GM12878 (cell line): Measurements from ENCODE around the gene IL20RA. TPM values are rescaled to one million over a fixed set of nuclear protein-coding genes. Genes with fewer than 3 reads are reported as not detected.

Source experiments
- ATAC-seq: fragments of 200-7000 bp; cut with Tn5 transposase; 3 replicates; pipeline ENCODE4 v1.9.1; 2020; ENCODE audit warnings: mild to moderate bottlenecking, moderate library complexity
- BruUV-seq: library from RNA; stranded (reverse); fragments of 400-500 nt; replicated peaks from 2 replicates; lab custom pipeline; 2021; lab: Mats Ljungman, UMichigan
- CTCF ChIA-PET: fragments of 300-600 bp; sonication (Branson Sonifier 250); formaldehyde crosslinking; extraction: SDS; loops from one replicate; lab custom pipeline; 2021; ENCODE audit warnings: inconsistent platforms; lab: Yijun Ruan, JAX
- POLR2A ChIA-PET: fragments of 350-600 bp; formaldehyde crosslinking; extraction: SDS; loops from one replicate; lab custom pipeline; 2021; ENCODE audit warnings: inconsistent platforms; lab: Charles Lee
- RAD21 ChIA-PET: fragments of 300-600 bp; sonication (Branson Sonifier 250); formaldehyde crosslinking; loops from one replicate; lab custom pipeline; 2023; ENCODE audit warnings: antibody characterized with exemption; ENCODE audit not compliant: unreplicated experiment; lab: Charles Lee
- SMC1A ChIA-PET: fragments of 300-600 bp; sonication (Branson Sonifier 250); formaldehyde crosslinking; loops from one replicate; lab custom pipeline; 2023; ENCODE audit not compliant: unreplicated experiment, uncharacterized antibody; lab: Charles Lee
- DNase-seq: peaks from one replicate; pipeline ENCODE4 v3.0.0-alpha.2; 2011; ENCODE audit warnings: low read depth, low spot score
- FAIRE-seq: peaks from 3 replicates; lab custom pipeline; 2011; peaks lifted over from hg19 to GRCh38; lab: Jason Lieb, UNC
- H2AFZ ChIP-seq: 2 replicates; pipeline ENCODE4 v1.6.0; 2011; ENCODE audit warnings: low read depth, low read length, control low read depth; ENCODE audit not compliant: control insufficient read depth
- H3K27ac ChIP-seq: 2 replicates; pipeline ENCODE4 v1.5.1; 2011; ENCODE audit warnings: control low read depth; ENCODE audit not compliant: control insufficient read depth, insufficient read depth
- H3K27me3 ChIP-seq, 2 experiments: replicated peaks in 1 of 2; 2 replicates each; pipeline versions ENCODE4 v1.6.0 to v1.6.1; 2011; ENCODE audit warnings: low read length in 1 of 2; ENCODE audit not compliant: control insufficient read depth in 2 of 2, insufficient read depth in 2 of 2
- H3K36me3 ChIP-seq, 2 experiments: 2 replicates each; pipeline ENCODE4 v1.5.1; 2011; ENCODE audit warnings: low read length in 1 of 2; ENCODE audit not compliant: control insufficient read depth in 2 of 2, insufficient read depth in 2 of 2
- H3K4me1 ChIP-seq: 2 replicates; pipeline ENCODE4 v1.6.1; 2011; ENCODE audit warnings: mild to moderate bottlenecking, low read length, moderate library complexity, mixed read lengths; ENCODE audit not compliant: control insufficient read depth, insufficient read depth
- H3K4me2 ChIP-seq: 2 replicates; pipeline ENCODE4 v1.6.0; 2011; ENCODE audit warnings: control low read depth; ENCODE audit not compliant: control insufficient read depth, insufficient read depth
- H3K4me3 ChIP-seq: fragments of 200-600 bp; sonication (generic); 2 replicates; pipeline ENCODE4 v1.5.1; 2016
- H3K79me2 ChIP-seq: 2 replicates; pipeline ENCODE4 v1.6.0; 2011; ENCODE audit warnings: low read length; ENCODE audit not compliant: control insufficient read depth, insufficient read depth
- H3K9ac ChIP-seq: 2 replicates; pipeline ENCODE4 v1.8.0; 2011; ENCODE audit warnings: low read length, control low read depth, mixed read lengths; ENCODE audit not compliant: control insufficient read depth, insufficient read depth
- H3K9me3 ChIP-seq: replicated peaks from 3 replicates; pipeline ENCODE4 v1.5.1; 2011; ENCODE audit warnings: mild to moderate bottlenecking, low read length; ENCODE audit not compliant: control insufficient read depth, insufficient read depth
- H4K20me1 ChIP-seq: 2 replicates; pipeline ENCODE4 v1.6.0; 2011; ENCODE audit not compliant: control insufficient read depth, insufficient read depth
- BMI1 ChIP-seq: fragments of 450-650 bp; IDR thresholded peaks from 2 replicates; pipeline ENCODE4 v1.6.1; 2016; ENCODE audit warnings: mild to moderate bottlenecking, moderate library complexity, borderline replicate concordance
- CBFB ChIP-seq: IDR thresholded peaks from 2 replicates; pipeline ENCODE4 v1.6.1; 2016; ENCODE audit warnings: antibody characterized with exemption, low read depth
- CBX3 ChIP-seq: fragments of 200-600 bp; sonication (generic); IDR thresholded peaks from 2 replicates; pipeline ENCODE4 v1.6.1; 2016; ENCODE audit warnings: low read depth, borderline replicate concordance
- HDAC6 ChIP-seq: fragments of 200-600 bp; sonication (generic); IDR thresholded peaks from one replicate; pipeline ENCODE4 v1.8.0; 2017; ENCODE audit warnings: antibody characterized with exemption; ENCODE audit not compliant: unreplicated experiment
- RB1 ChIP-seq: fragments of 450-650 bp; formaldehyde crosslinking; IDR thresholded peaks from 2 replicates; pipeline ENCODE4 v1.6.1; 2017; ENCODE audit warnings: mild to moderate bottlenecking, borderline replicate concordance
- SMAD5 ChIP-seq: IDR thresholded peaks from 2 replicates; pipeline ENCODE4 v1.6.1; 2016; ENCODE audit warnings: antibody characterized with exemption, low read depth
- ZNF217 ChIP-seq: fragments of 450-650 bp; IDR thresholded peaks from 2 replicates; pipeline ENCODE4 v1.6.1; 2017; ENCODE audit warnings: antibody characterized with exemption, mild to moderate bottlenecking
- WGBS: methylation state at CpG from one replicate; pipeline ENCODE4 v1.1.6; 2016; ENCODE audit warnings: low lambda C conversion rate; ENCODE audit not compliant: insufficient replicate concordance, insufficient coverage; ENCODE audit errors: missing lambda C conversion rate; 5-methylcytosine and 5-hydroxymethylcytosine counted together
- in situ Hi-C: fragments of 300-500 bp; cut with MboI; formaldehyde crosslinking; loops from 9 replicates; pipeline ENCODE4 v1.14.3; 2018; ENCODE audit warnings: mixed read lengths
- intact Hi-C: fragments of 100-400 bp; cut with micrococcal nuclease; formaldehyde crosslinking; loops from one replicate; pipeline ENCODE4 v1.14.2; 2022; ENCODE audit not compliant: unreplicated experiment
- polyA plus RNA-seq, 11 experiments: library from polyadenylated mRNA; depleted of rRNA in 4 of 11; unstranded in 6 of 11; stranded (reverse) in 5 of 11; fragments of >200 nt; fragmentation: Nextera tagmentation in 4 of 11; fragmentation: Illumina TruSeq in 1 of 11; extraction: Ambion mirVana in 4 of 11; extraction: Trizol in 1 of 11; gene quantifications; 1 replicate in 1 of 11; 2 replicates in 10 of 11; pipeline versions ENCODE4 v1.2.1 to v1.2.3, GENCODE V29; 2011 to 2016; ENCODE audit warnings: inconsistent platforms in 2 of 11, missing spikeins in 2 of 11, low read depth in 1 of 11
- total RNA-seq, 4 experiments: library from RNA; depleted of rRNA in 3 of 4; stranded (reverse); fragments of >200 nt in 3 of 4; fragmentation: Illumina TruSeq in 1 of 4; extraction: Trizol in 1 of 4; gene quantifications; 2 replicates each; pipeline versions ENCODE4 v1.2.1 to v1.2.3, GENCODE V29; 2013 to 2021
- TF ChIP-seq, protein P1 (sequence below): fragments of 450-650 bp; IDR thresholded peaks from 2 replicates; pipeline ENCODE4 v1.6.1; 2018; ENCODE audit warnings: borderline replicate concordance, mild to moderate bottlenecking; ENCODE audit not compliant: partially characterized antibody

IL20RA gene
- total and polyA plus RNA-seq, 10 of the 15 experiments (the other 5 are each of a cell fraction or from before 2014, with no cell fraction given), result 0.02 to 0.16 (median 0.09) TPM; not detected in 3

DNA sequence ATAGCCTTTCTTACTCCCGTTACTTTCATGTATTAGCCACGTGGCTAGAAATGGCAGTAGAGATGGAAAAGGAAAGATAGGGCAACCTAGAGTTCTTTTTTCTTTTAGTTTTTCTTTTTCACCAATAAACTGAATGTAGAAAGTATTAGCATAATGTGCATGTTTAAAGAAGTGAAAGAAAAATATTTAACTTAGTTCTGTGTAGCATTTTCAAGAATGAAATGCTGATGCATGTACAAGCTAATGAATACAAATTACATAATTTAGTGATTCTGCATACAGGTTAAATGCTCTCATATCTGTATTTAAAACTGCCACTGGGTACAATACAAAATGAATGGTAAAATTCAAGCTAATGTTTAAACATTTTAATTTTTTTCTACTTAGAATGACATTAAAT lies 22.6 kb upstream of the IL20RA start:
- BruUV-seq, result no TSS peak
- no peaks in the 10 kb centered on the region for H3K36me3 ChIP-seq
- H3K9me3 ChIP-seq, result no peaks in the 10 kb centered on the region; the same call in 1 of the 3 replicates
- CTCF ChIA-PET, result interaction anchor here (0.9 to 1.3 kb wide), 2 partner anchors 9 to 11 kb away, joined by 3 to 4 read pairs; no protein-coding TSS in a partner anchor
- no peaks in the 10 kb centered on the region; a peak in 1 of 4 replicates for H3K27me3 ChIP-seq
- 25% methylated on average over 2 of the region's 2 CpGs for WGBS
- POLR2A ChIA-PET, result no interaction called here
- no peaks in the 10 kb centered on the region for H3K4me1 ChIP-seq
- in situ Hi-C loops, result no loop called here
- H3K27ac ChIP-seq, result no peak overlapping the region
- no peaks in the 10 kb centered on the region for H3K79me2 ChIP-seq
- TF ChIP-seq BMI1 (no peak), ZNF217 (no peak), RB1 (no peak), CBFB (no peak), SMAD5 (no peak), CBX3 (no peak), HDAC6 (no peak)
- TF ChIP-seq, protein P1, sequence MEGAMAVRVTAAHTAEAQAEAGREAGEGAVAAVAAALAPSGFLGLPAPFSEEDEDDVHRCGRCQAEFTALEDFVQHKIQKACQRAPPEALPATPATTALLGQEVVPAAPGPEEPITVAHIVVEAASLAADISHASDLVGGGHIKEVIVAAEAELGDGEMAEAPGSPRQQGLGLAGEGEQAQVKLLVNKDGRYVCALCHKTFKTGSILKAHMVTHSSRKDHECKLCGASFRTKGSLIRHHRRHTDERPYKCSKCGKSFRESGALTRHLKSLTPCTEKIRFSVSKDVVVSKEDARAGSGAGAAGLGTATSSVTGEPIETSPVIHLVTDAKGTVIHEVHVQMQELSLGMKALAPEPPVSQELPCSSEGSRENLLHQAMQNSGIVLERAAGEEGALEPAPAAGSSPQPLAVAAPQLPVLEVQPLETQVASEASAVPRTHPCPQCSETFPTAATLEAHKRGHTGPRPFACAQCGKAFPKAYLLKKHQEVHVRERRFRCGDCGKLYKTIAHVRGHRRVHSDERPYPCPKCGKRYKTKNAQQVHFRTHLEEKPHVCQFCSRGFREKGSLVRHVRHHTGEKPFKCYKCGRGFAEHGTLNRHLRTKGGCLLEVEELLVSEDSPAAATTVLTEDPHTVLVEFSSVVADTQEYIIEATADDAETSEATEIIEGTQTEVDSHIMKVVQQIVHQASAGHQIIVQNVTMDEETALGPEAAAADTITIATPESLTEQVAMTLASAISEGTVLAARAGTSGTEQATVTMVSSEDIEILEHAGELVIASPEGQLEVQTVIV, result no peak
- RAD21 ChIA-PET, result no interaction called here
- no peaks in the 10 kb centered on the region for H4K20me1 ChIP-seq
- no peak for FAIRE-seq
- DNase-seq, result no peak
- no peak for ATAC-seq
- intact Hi-C loops, result no loop called here
- H3K4me2 ChIP-seq, result no peak overlapping the region
- H3K9ac ChIP-seq, result no peak overlapping the region
- no peak overlapping the region for H2AFZ ChIP-seq
- SMC1A ChIA-PET, result interaction anchor here (0.7 to 0.9 kb wide), 4 partner anchors 9 to 505 kb away, joined by 3 to 4 read pairs (median 3); no protein-coding TSS in a partner anchor
- H3K4me3 ChIP-seq, result no peak overlapping the region
